HG03378 (cell line): ENCODE data around the gene CCBE1.
"Not testable (repeated sequence)": the region's sequence is repeated elsewhere in the genome, so short reads cannot be mapped to it uniquely, and the experiment has no call there.

Source experiments
- ATAC-seq: cut with Tn5 transposase; IDR thresholded peaks from one replicate; pipeline ENCODE4 v1.9.1; 2021; ENCODE audit warnings: mild to moderate bottlenecking, moderate library complexity; ENCODE audit not compliant: unreplicated experiment

CCBE1 gene

GRCh38 chr18:59659508-59660170, 37.6 kb downstream of the CCBE1 start:
- no peak for ATAC-seq

- ATAC-seq, result no peak
Measured at GRCh38 chr18:59658941-59659340, 38.3 kb downstream of the CCBE1 start.

GRCh38 chr18:59657012-59657411, 40.2 kb downstream of the CCBE1 start:
- no peak for ATAC-seq

- ATAC-seq, result no peak
Measured at GRCh38 chr18:59656373-59656887, 40.8 kb downstream of the CCBE1 start.

- ATAC-seq, result no peak
Measured at GRCh38 chr18:59655676-59656075, 41.5 kb downstream of the CCBE1 start.

- no peak for ATAC-seq
Measured at GRCh38 chr18:59651071-59651470, 46.2 kb downstream of the CCBE1 start.

GRCh38 chr18:59650266-59650820, 46.9 kb downstream of the CCBE1 start:
- no peak for ATAC-seq

GRCh38 chr18:59649591-59649990, 47.6 kb downstream of the CCBE1 start:
- no peak for ATAC-seq

- ATAC-seq, result not testable (repeated sequence)
Measured at GRCh38 chr18:59648469-59648868, 48.8 kb downstream of the CCBE1 start.

- ATAC-seq, result no peak
Measured at GRCh38 chr18:59646963-59647307, 50.3 kb downstream of the CCBE1 start.

- ATAC-seq, result no peak
Measured at GRCh38 chr18:59646228-59646962, 50.8 kb downstream of the CCBE1 start.

GRCh38 chr18:59643740-59644139, 53.5 kb downstream of the CCBE1 start:
- no peak for ATAC-seq

GRCh38 chr18:59640721-59641120, 56.5 kb downstream of the CCBE1 start:
- ATAC-seq, result no peak

- no peak for ATAC-seq
Measured at GRCh38 chr18:59639821-59640220, 57.4 kb downstream of the CCBE1 start.

- ATAC-seq, result no peak
Measured at GRCh38 chr18:59639136-59639535, 58.1 kb downstream of the CCBE1 start.

- ATAC-seq, result no peak
Measured at GRCh38 chr18:59633961-59634485, 63.2 kb downstream of the CCBE1 start.

GRCh38 chr18:59633317-59633716, 63.9 kb downstream of the CCBE1 start:
- ATAC-seq, result no peak

- ATAC-seq, result no peak
Measured at GRCh38 chr18:59631583-59632181, 65.5 kb downstream of the CCBE1 start.

- no peak for ATAC-seq
Measured at GRCh38 chr18:59629894-59630293, 67.3 kb downstream of the CCBE1 start.

GRCh38 chr18:59628995-59629394, 68.2 kb downstream of the CCBE1 start:
- ATAC-seq, result no peak

- no peak for ATAC-seq
Measured at GRCh38 chr18:59627414-59627813, 69.8 kb downstream of the CCBE1 start.
